NCI-H2196 treated with DMSO at 0.1 percent for 48 hours (cell line): ENCODE data around the gene STPG2.

Experiments
- DNase-seq: peaks from one replicate; lab custom pipeline; 2025; ENCODE audit not compliant: unreplicated experiment; lab: John Stamatoyannopoulos, UW

The STPG2 gene

GRCh38 chr4:97525236-97525635 is 618.0 kb downstream of the STPG2 start:
- DNase-seq: no peak

GRCh38 chr4:97517939-97518338 is 625.3 kb downstream of the STPG2 start:
- no peak for DNase-seq

GRCh38 chr4:97513917-97514316 is 629.4 kb downstream of the STPG2 start:
- no peak for DNase-seq
